ENCODE results near the gene KLHL10. TPM values are rescaled to one million over a fixed set of nuclear protein-coding genes. Genes with fewer than 3 reads are reported as not detected.

KLHL10 gene
- total and polyA plus RNA-seq, 2 of the 4 experiments (the other 2 are of a cell fraction): 0.18 TPM; not detected in 1

- Histone ChIP-seq H3K23ac (ENCODE audit: low read depth, low read length) (peak overlapping the region; percentile 50), H4K20me1 (ENCODE audit: insufficient read depth, low read length) (peaks cover 45% of the 10 kb centered on the region), H3K4ac (ENCODE audit: low read depth, low read length) (peak overlapping the region; percentile 75), H2BK5ac (ENCODE audit: low read depth, low read length, poor library complexity, severe bottlenecking) (peak overlapping the region; percentile 52), H3K27me3 (ENCODE audit: control insufficient read depth, insufficient read depth, low read length) (no peaks in the 10 kb centered on the region), H3K18ac (ENCODE audit: low read depth, low read length) (no peak overlapping the region), H3K56ac (ENCODE audit: extremely low read depth, insufficient read depth, low read length) (0 out of 2 replicates have a peak overlapping the region, but pooled peaks have one; percentile 46), H4K5ac (ENCODE audit: low read depth, low read length) (no peak overlapping the region), H3K4me3 (ENCODE audit: insufficient read depth, low read depth, low read length) (peak overlapping the region; percentile 83), H3K9ac (ENCODE audit: low read depth, low read length) (peak overlapping the region; percentile 75), H4K8ac (ENCODE audit: low read depth in 2 of 2, low read length in 2 of 2) (peak overlapping the region; percentile 46 to 61; a peak in 2 of 4 replicates), H3K4me1 (ENCODE audit: control insufficient read depth, insufficient read depth, low read length) (peaks cover 11% of the 10 kb centered on the region), H3K36me3 (ENCODE audit: control insufficient read depth, insufficient read depth, low read length) (peaks cover 13% of the 10 kb centered on the region), H2AK5ac (ENCODE audit: low read depth, low read length) (no peak overlapping the region), H3K27ac (ENCODE audit: insufficient read depth, low read length) (peak overlapping the region; percentile 62), H2BK15ac (ENCODE audit: low read depth, low read length) (no peak overlapping the region), H3K79me1 (ENCODE audit: low read depth in 1 of 2, low read length in 2 of 2) (peaks cover 24 to 50% of the 10 kb centered on the region in 2 experiments), H2AFZ (replicated peaks; ENCODE audit: low read length, poor library complexity) (peak overlapping the region; percentile 90), H2AK9ac (replicated peaks; ENCODE audit: low read depth, low read length, poor library complexity) (peak overlapping the region; percentile 90), H3K9me1 (ENCODE audit: insufficient read depth, low read length) (peaks cover 7% of the 10 kb centered on the region; the same call in 1 of the 2 replicates), H3K14ac (replicated peaks; ENCODE audit: low read depth, low read length) (peak overlapping the region; percentile 90), H3K9me3 (ENCODE audit: control insufficient read depth, insufficient read depth, low read length) (no peaks in the 10 kb centered on the region), H2BK120ac (ENCODE audit: low read depth, low read length) (no peak overlapping the region), H2BK20ac (ENCODE audit: low read depth, low read length) (no peak overlapping the region), H4K91ac (ENCODE audit: insufficient read depth, low read depth, low read length) (peak overlapping the region; percentile 55), H3K4me2 (ENCODE audit: low read depth, low read length) (peak overlapping the region; percentile 100)
- CTCF ChIA-PET: interaction anchor here (1.9 kb wide), 1 partner anchor 15 kb away, joined by 6 read pairs; no protein-coding TSS in a partner anchor
- ATAC-seq (ENCODE audit: low read depth) (peak; percentile 34; the same call in 1 of the 2 replicates), DNase-seq (no peak)
- dilution Hi-C loops (cut with HindIII; ENCODE audit: low sequenced_read_pairs, unreplicated experiment): no loop called here
- intact Hi-C loops (cut with micrococcal nuclease): loop anchor here (2.0 kb wide), 1 partner anchor 52 kb away; the partner anchor contains the start of gene FKBP10
- POLR2A ChIA-PET (ENCODE audit: unreplicated experiment): no interaction called here
- TF ChIP-seq CEBPB (IDR thresholded peaks at IDR 0.05; ENCODE audit: low read depth, low read length) (0 out of 2 replicates have a peak, but pooled peaks have one; percentile 14), NFE2L2 (IDR thresholded peaks at IDR 0.05; ENCODE audit: low read depth, low read length) (no peak), RFX5 (IDR thresholded peaks at IDR 0.05; ENCODE audit: low read depth, low read length) (no peak), FOS (IDR thresholded peaks at IDR 0.05; ENCODE audit: low read depth, low read length) (no peak), POLR2A (IDR thresholded peaks at IDR 0.05; ENCODE audit: low read depth, low read length) (no peak), MAZ (IDR thresholded peaks at IDR 0.05; ENCODE audit: borderline replicate concordance, low read depth, low read length) (peak; percentile 53; the same call in 1 of the 2 replicates), CTCF (conservative IDR thresholded peaks at IDR 0.05; ENCODE audit: low read depth, low read length) (no peak)
- TF ChIP-seq, protein P1, sequence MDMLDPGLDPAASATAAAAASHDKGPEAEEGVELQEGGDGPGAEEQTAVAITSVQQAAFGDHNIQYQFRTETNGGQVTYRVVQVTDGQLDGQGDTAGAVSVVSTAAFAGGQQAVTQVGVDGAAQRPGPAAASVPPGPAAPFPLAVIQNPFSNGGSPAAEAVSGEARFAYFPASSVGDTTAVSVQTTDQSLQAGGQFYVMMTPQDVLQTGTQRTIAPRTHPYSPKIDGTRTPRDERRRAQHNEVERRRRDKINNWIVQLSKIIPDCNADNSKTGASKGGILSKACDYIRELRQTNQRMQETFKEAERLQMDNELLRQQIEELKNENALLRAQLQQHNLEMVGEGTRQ (IDR thresholded peaks at IDR 0.05; ENCODE audit: low read depth, low read length): no peak
- no TSS peak for BruUV-seq (replicated peaks)
- in situ Hi-C loops (cut with MboI; ENCODE audit: low sequenced_read_pairs): no loop called here
- WGBS, 2 experiments (ENCODE audit: extremely low coverage in 2 of 2, insufficient read length in 1 of 2): 1% methylated on average over 18 of the region's 25 CpGs; no CpG with 5 or more reads in 1 of the 2 experiments
Observed at GRCh38 chr17:41864498-41864835, 26.8 kb downstream of the KLHL10 start.

Measured in IMR-90 (cell line).